HCT116 (cell line): Measurements from ENCODE around the gene PIP4K2B. TPM values are rescaled to one million over a fixed set of nuclear protein-coding genes. Genes with fewer than 3 reads are reported as not detected.

Experiments used
- ATAC-seq: fragments of 200-7000 bp; cut with Tn5 transposase; 2 replicates; pipeline ENCODE4 v1.9.1; 2020; ENCODE audit warnings: mild to moderate bottlenecking, moderate library complexity
- BruUV-seq: library from RNA; stranded (reverse); fragments of 400-500 nt; replicated peaks from 2 replicates; lab custom pipeline; 2021; lab: Mats Ljungman, UMichigan
- CTCF ChIA-PET: fragments of 300-600 bp; sonication (Branson Sonifier 250); formaldehyde crosslinking; loops from one replicate; lab custom pipeline; 2021; ENCODE audit warnings: antibody characterized with exemption; lab: Charles Lee
- POLR2A ChIA-PET: fragments of 300-600, 350-600 bp; sonication (Branson Sonifier 250); formaldehyde crosslinking; loops from one replicate; lab custom pipeline; 2021; ENCODE audit warnings: antibody characterized with exemption; lab: Charles Lee
- RAD21 ChIA-PET, 2 experiments: fragments of 300-600 bp; sonication (Branson Sonifier 250); formaldehyde crosslinking; loops; one replicate each; lab custom pipeline; 2023; ENCODE audit warnings: low total read pairs in 2 of 2; ENCODE audit not compliant: uncharacterized antibody in 2 of 2, unreplicated experiment in 2 of 2, low non-redundant PET in 1 of 2; lab: Charles Lee
- DNase-seq: peaks from one replicate; pipeline ENCODE4 v3.0.0-alpha.2; 2010; ENCODE audit warnings: low read depth, low spot score
- H2AFZ ChIP-seq: fragments of 200-600 bp; shearing (Covaris generic), sonication (generic); 2 replicates; pipeline ENCODE4 v1.6.1; 2017; ENCODE audit warnings: low read depth, mixed run types, mixed read lengths, antibody characterized with exemption, low read length; ENCODE audit not compliant: poor library complexity, severe bottlenecking
- H3K27ac ChIP-seq: 2 replicates; pipeline ENCODE4 v1.5.1; 2012; ENCODE audit warnings: low read depth, low read length
- H3K27me3 ChIP-seq: fragments of 200-600 bp; sonication (generic); 2 replicates; pipeline ENCODE4 v1.6.1; 2016; ENCODE audit warnings: mixed run types, low read length, mixed read lengths; ENCODE audit not compliant: insufficient read depth
- H3K36me3 ChIP-seq, 2 experiments: fragments of 200-500 bp in 1 of 2; fragments of 200-600 bp in 1 of 2; sonication (Bioruptor generic) in 1 of 2; sonication (generic) in 1 of 2; 2 replicates each; pipeline versions ENCODE4 v1.5.1 to v1.6.1; 2014 to 2016; ENCODE audit warnings: low read length in 2 of 2, inconsistent platforms in 1 of 2, mixed read lengths in 1 of 2, mixed run types in 1 of 2; ENCODE audit not compliant: insufficient read depth in 2 of 2, control insufficient read depth in 1 of 2
- H3K4me1 ChIP-seq, 2 experiments: fragments of 200-600 bp in 1 of 2; sonication (generic) in 1 of 2; 2 replicates each; pipeline versions ENCODE4 v1.5.1 to v1.6.1; 2012 to 2017; ENCODE audit warnings: low read length in 2 of 2, inconsistent platforms in 1 of 2, mild to moderate bottlenecking in 1 of 2, mixed read lengths in 1 of 2, mixed run types in 1 of 2, moderate library complexity in 1 of 2; ENCODE audit not compliant: insufficient read depth in 2 of 2, control insufficient read depth in 1 of 2
- H3K4me2 ChIP-seq: fragments of 200-600 bp; sonication (generic); 2 replicates; pipeline ENCODE4 v1.6.1; 2017; ENCODE audit warnings: mixed run types, low read length, mixed read lengths
- H3K4me3 ChIP-seq, 2 experiments: fragments of 200-600 bp in 1 of 2; sonication (generic) in 1 of 2; replicated peaks in 1 of 2; 2 replicates each; pipeline ENCODE4 v1.5.1; 2011 to 2016; ENCODE audit warnings: low read length in 2 of 2, control low read depth in 1 of 2, low read depth in 1 of 2, mild to moderate bottlenecking in 1 of 2, mixed read lengths in 1 of 2, mixed run types in 1 of 2
- H3K79me2 ChIP-seq: fragments of 200-600 bp; sonication (generic); 2 replicates; pipeline ENCODE4 v1.6.1; 2017; ENCODE audit warnings: mild to moderate bottlenecking, mixed run types, low read length, moderate library complexity, mixed read lengths; ENCODE audit not compliant: insufficient read depth
- H3K9ac ChIP-seq: fragments of 200-600 bp; sonication (generic); 2 replicates; pipeline ENCODE4 v1.6.1; 2016; ENCODE audit warnings: low read length, mixed read lengths
- H3K9me2 ChIP-seq: fragments of 200-600 bp; sonication (generic), shearing (Covaris generic); 2 replicates; pipeline ENCODE4 v1.6.1; 2017; ENCODE audit warnings: mixed run types, mild to moderate bottlenecking, moderate library complexity; ENCODE audit not compliant: insufficient read depth
- H3K9me3 ChIP-seq, 2 experiments: fragments of 200-500 bp in 1 of 2; fragments of 200-600 bp in 1 of 2; sonication (Bioruptor generic) in 1 of 2; sonication (generic) in 1 of 2; 2 replicates each; pipeline ENCODE4 v1.6.1; 2014 to 2017; ENCODE audit warnings: low read length in 2 of 2, mixed read lengths in 2 of 2, inconsistent platforms in 1 of 2, low read depth in 1 of 2, mild to moderate bottlenecking in 1 of 2, mixed run types in 1 of 2, moderate library complexity in 1 of 2; ENCODE audit not compliant: control insufficient read depth in 1 of 2, insufficient read depth in 1 of 2
- H4K20me1 ChIP-seq: fragments of 200-600 bp; sonication (generic), shearing (Covaris generic); 2 replicates; pipeline ENCODE4 v1.6.1; 2017; ENCODE audit warnings: mixed run types, mild to moderate bottlenecking, moderate library complexity; ENCODE audit not compliant: insufficient read depth
- CBX3 ChIP-seq: IDR thresholded peaks from 2 replicates; pipeline ENCODE4 v1.6.1; 2012; ENCODE audit warnings: low read depth
- CEBPB ChIP-seq: IDR thresholded peaks from 2 replicates; pipeline ENCODE4 v1.6.1; 2012; ENCODE audit warnings: low read depth
- EGR1 ChIP-seq: IDR thresholded peaks from 2 replicates; pipeline ENCODE4 v1.6.1; 2012; ENCODE audit warnings: low read depth
- EZH2 ChIP-seq: fragments of 200-600 bp; sonication (generic); IDR thresholded peaks from 2 replicates; pipeline ENCODE4 v1.6.1; 2017; ENCODE audit warnings: antibody characterized with exemption, mixed run types
- FOSL1 ChIP-seq: IDR thresholded peaks from 2 replicates; pipeline ENCODE4 v1.6.1; 2012; ENCODE audit warnings: low read depth
- JUND ChIP-seq: IDR thresholded peaks from 2 replicates; pipeline ENCODE4 v1.6.1; 2012
- MAX ChIP-seq: IDR thresholded peaks from 2 replicates; pipeline ENCODE4 v1.6.1; 2012
- POLR2A ChIP-seq: IDR thresholded peaks from 2 replicates; pipeline ENCODE4 v1.7.0; 2011; ENCODE audit warnings: borderline replicate concordance; ENCODE audit not compliant: insufficient read depth, insufficient read length; ENCODE audit errors: extremely low read depth
- POLR2AphosphoS5 ChIP-seq: IDR thresholded peaks from 2 replicates; pipeline ENCODE4 v1.6.1; 2011; ENCODE audit warnings: mild to moderate bottlenecking, low read depth, low read length, moderate library complexity
- RAD21 ChIP-seq: IDR thresholded peaks from 2 replicates; pipeline ENCODE4 v1.6.1; 2012; ENCODE audit warnings: low read depth, mild to moderate bottlenecking
- SIN3A ChIP-seq: IDR thresholded peaks from 2 replicates; pipeline ENCODE4 v1.6.1; 2012; ENCODE audit warnings: low read depth
- SP1 ChIP-seq: IDR thresholded peaks from 2 replicates; pipeline ENCODE4 v1.6.1; 2012; ENCODE audit warnings: low read depth
- SRF ChIP-seq: IDR thresholded peaks from 2 replicates; pipeline ENCODE4 v1.6.1; 2012; ENCODE audit warnings: low read depth
- TCF7L2 ChIP-seq: IDR thresholded peaks from 2 replicates; pipeline ENCODE4 v1.7.0; 2011; ENCODE audit warnings: borderline replicate concordance, inconsistent platforms; ENCODE audit not compliant: insufficient read depth, insufficient read length; ENCODE audit errors: extremely low read depth
- YY1 ChIP-seq: IDR thresholded peaks from 2 replicates; pipeline ENCODE4 v1.6.1; 2011; ENCODE audit warnings: low read length, low read depth, moderate library complexity, mild to moderate bottlenecking; ENCODE audit not compliant: insufficient replicate concordance; ENCODE audit errors: extremely low read depth
- ZBTB33 ChIP-seq: IDR thresholded peaks from 2 replicates; pipeline ENCODE4 v1.6.1; 2011; ENCODE audit warnings: mild to moderate bottlenecking, low read length, moderate library complexity; ENCODE audit not compliant: insufficient replicate concordance; ENCODE audit errors: extremely low read depth
- ZFX ChIP-seq: fragments of 450-650 bp; IDR thresholded peaks from 2 replicates; pipeline ENCODE4 v1.6.1; 2017
- ZNF274 ChIP-seq: fragments of 200-500 bp; sonication (Bioruptor generic); IDR thresholded peaks from 2 replicates; pipeline ENCODE4 v1.6.1; 2014; ENCODE audit warnings: mild to moderate bottlenecking, low read depth, low read length, inconsistent platforms
- intact Hi-C: fragments of 100-400 bp; cut with micrococcal nuclease; formaldehyde crosslinking; loops from 2 replicates; pipeline ENCODE4 v1.10.0; 2022
- total RNA-seq: library from RNA; stranded (reverse); gene quantifications from one replicate; pipeline ENCODE4 v1.2.1, GENCODE V29; 2021; ENCODE audit not compliant: unreplicated experiment
- TF ChIP-seq, protein P1 (sequence below): IDR thresholded peaks from 2 replicates; pipeline ENCODE4 v1.6.1; 2012
- TF ChIP-seq, protein P2 (sequence below), 3 experiments: fragments of 200-600 bp in 1 of 3; sonication (generic) in 1 of 3; IDR thresholded peaks in 2 of 3; conservative IDR thresholded peaks in 1 of 3; 2 replicates each; pipeline ENCODE4 v1.5.1; 2012 to 2017; ENCODE audit warnings: low read depth in 2 of 3, low read length in 2 of 3, antibody characterized with exemption in 1 of 3, borderline replicate concordance in 1 of 3, control low read depth in 1 of 3, mild to moderate bottlenecking in 1 of 3, mixed read lengths in 1 of 3, mixed run types in 1 of 3, moderate library complexity in 1 of 3; ENCODE audit not compliant: insufficient read depth in 1 of 3

PIP4K2B gene
- total RNA-seq, 1 experiment from 2014 or later = 40.3 TPM

- TF ChIP-seq FOSL1 (no peak), SRF (no peak)
These were observed 61.2 kb downstream of the PIP4K2B start (continued) for GRCh38 chr17:38738007-38738662.

GRCh38 chr17:38735161-38735997 lies 64.0 kb downstream of the PIP4K2B start:
- Histone ChIP-seq H3K4me1 (peaks cover 8 to 26% of the 10 kb centered on the region in 2 experiments; a peak in 2 of 4 replicates), H3K79me2 (peaks cover 36% of the 10 kb centered on the region), H3K9me2 (no peaks in the 10 kb centered on the region), H4K20me1 (no peaks in the 10 kb centered on the region), H3K9ac (no peak overlapping the region), H3K27ac (peak overlapping the region; percentile 43; the same call in 1 of the 2 replicates), H3K27me3 (no peaks in the 10 kb centered on the region), H3K4me3 (no peak overlapping the region), H3K4me2 (no peak overlapping the region), H3K9me3 (no peaks in the 10 kb centered on the region), H3K36me3 (peaks cover 21 to 44% of the 10 kb centered on the region in 2 experiments), H2AFZ (no peak overlapping the region)
- BruUV-seq = TSS peak; percentile 43
- RAD21 ChIA-PET = interaction anchor here (0.7 to 1.4 kb wide), 2 partner anchors 57 to 418 kb away, joined by 3 to 6 read pairs; no protein-coding TSS in a partner anchor
- POLR2A ChIA-PET = interaction anchor here (0.8 kb wide), 1 partner anchor 10 kb away, joined by 3 read pairs; no protein-coding TSS in a partner anchor
- intact Hi-C loops = loop anchor here (1.0 to 10.0 kb wide), 2 partner anchors 58 to 419 kb away; partner anchors contain the start of gene PLXDC1
- DNase-seq (no peak), ATAC-seq (peak; percentile 29)
- CTCF ChIA-PET = interaction anchor here (0.6 to 2.5 kb wide), 19 partner anchors 11 to 177 kb away, joined by 3 to 19 read pairs (median 4); partner anchors contain the start of gene PCGF2
- TF ChIP-seq CEBPB (no peak), YY1 (no peak), FOSL1 (no peak), ZFX (no peak), POLR2A (peak; percentile 7), JUND (no peak), EZH2 (no peak), POLR2AphosphoS5 (peak; percentile 43), CBX3 (no peak), ZBTB33 (no peak), TCF7L2 (no peak), SP1 (no peak), SIN3A (no peak), RAD21 (peak; percentile 74), EGR1 (no peak), ZNF274 (no peak), SRF (no peak), MAX (no peak)
- TF ChIP-seq, protein P1, sequence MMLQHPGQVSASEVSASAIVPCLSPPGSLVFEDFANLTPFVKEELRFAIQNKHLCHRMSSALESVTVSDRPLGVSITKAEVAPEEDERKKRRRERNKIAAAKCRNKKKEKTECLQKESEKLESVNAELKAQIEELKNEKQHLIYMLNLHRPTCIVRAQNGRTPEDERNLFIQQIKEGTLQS = no peak
- TF ChIP-seq, protein P2, sequence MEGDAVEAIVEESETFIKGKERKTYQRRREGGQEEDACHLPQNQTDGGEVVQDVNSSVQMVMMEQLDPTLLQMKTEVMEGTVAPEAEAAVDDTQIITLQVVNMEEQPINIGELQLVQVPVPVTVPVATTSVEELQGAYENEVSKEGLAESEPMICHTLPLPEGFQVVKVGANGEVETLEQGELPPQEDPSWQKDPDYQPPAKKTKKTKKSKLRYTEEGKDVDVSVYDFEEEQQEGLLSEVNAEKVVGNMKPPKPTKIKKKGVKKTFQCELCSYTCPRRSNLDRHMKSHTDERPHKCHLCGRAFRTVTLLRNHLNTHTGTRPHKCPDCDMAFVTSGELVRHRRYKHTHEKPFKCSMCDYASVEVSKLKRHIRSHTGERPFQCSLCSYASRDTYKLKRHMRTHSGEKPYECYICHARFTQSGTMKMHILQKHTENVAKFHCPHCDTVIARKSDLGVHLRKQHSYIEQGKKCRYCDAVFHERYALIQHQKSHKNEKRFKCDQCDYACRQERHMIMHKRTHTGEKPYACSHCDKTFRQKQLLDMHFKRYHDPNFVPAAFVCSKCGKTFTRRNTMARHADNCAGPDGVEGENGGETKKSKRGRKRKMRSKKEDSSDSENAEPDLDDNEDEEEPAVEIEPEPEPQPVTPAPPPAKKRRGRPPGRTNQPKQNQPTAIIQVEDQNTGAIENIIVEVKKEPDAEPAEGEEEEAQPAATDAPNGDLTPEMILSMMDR (IDR thresholded peaks at IDR 0.05 in 2 of 3, conservative IDR thresholded peaks at IDR 0.05 in 1 of 3; ENCODE audit: borderline replicate concordance in 1 of 3, insufficient read depth in 1 of 3, low read depth in 2 of 3, low read length in 2 of 3) = peak; percentile 56 to 90 (median 90); a peak in 5 of 6 replicates
